Ramos (cell line): Measurements from ENCODE around the gene PSME3IP1.
"Not testable (repeated sequence)": the region's sequence is repeated elsewhere in the genome, so short reads cannot be mapped to it uniquely, and the experiment has no call there.

Experiments
- in situ Hi-C: fragments of 300-500 bp; cut with MboI; formaldehyde crosslinking; loops from one replicate; pipeline ENCODE4 v1.14.3; 2022; ENCODE audit warnings: low sequenced_read_pairs; ENCODE audit not compliant: unreplicated experiment

Gene PSME3IP1

GRCh38 chr16:57200926-57201325, 15.1 kb upstream of the PSME3IP1 start:
- in situ Hi-C loops: not testable (repeated sequence)

GRCh38 chr16:57200321-57200720, 14.5 kb upstream of the PSME3IP1 start:
- in situ Hi-C loops: not testable (repeated sequence)

- in situ Hi-C loops: no loop called here
Measured at GRCh38 chr16:57196753-57197152, 10.9 kb upstream of the PSME3IP1 start.

GRCh38 chr16:57196286-57196685, 10.4 kb upstream of the PSME3IP1 start:
- in situ Hi-C loops: no loop called here

GRCh38 chr16:57194512-57194911, 8.7 kb upstream of the PSME3IP1 start:
- in situ Hi-C loops: no loop called here

- in situ Hi-C loops: no loop called here
Measured at GRCh38 chr16:57192720-57193486, 7.1 kb upstream of the PSME3IP1 start.

- in situ Hi-C loops: no loop called here
Measured at GRCh38 chr16:57192146-57192545, 6.3 kb upstream of the PSME3IP1 start.

- in situ Hi-C loops: no loop called here
Measured at GRCh38 chr16:57191056-57191571, 5.3 kb upstream of the PSME3IP1 start.

GRCh38 chr16:57190136-57190535, 4.3 kb upstream of the PSME3IP1 start:
- in situ Hi-C loops: no loop called here

- in situ Hi-C loops: not testable (repeated sequence)
Measured at GRCh38 chr16:57189527-57189926, 3.7 kb upstream of the PSME3IP1 start.

GRCh38 chr16:57188711-57189002, 2.8 kb upstream of the PSME3IP1 start:
- in situ Hi-C loops: no loop called here

- in situ Hi-C loops: not testable (repeated sequence)
Measured at GRCh38 chr16:57187902-57188710, 2.3 kb upstream of the PSME3IP1 start.

GRCh38 chr16:57186872-57187854, 1.3 kb upstream of the PSME3IP1 start:
- in situ Hi-C loops: no loop called here

GRCh38 chr16:57185446-57185944, 344 bp downstream of the PSME3IP1 start:
- in situ Hi-C loops: no loop called here

GRCh38 chr16:57184887-57185445, 873 bp downstream of the PSME3IP1 start:
- in situ Hi-C loops: no loop called here

GRCh38 chr16:57184113-57184512, 1.7 kb downstream of the PSME3IP1 start:
- in situ Hi-C loops: no loop called here

- in situ Hi-C loops: no loop called here
Measured at GRCh38 chr16:57179215-57179828, 6.5 kb downstream of the PSME3IP1 start.

GRCh38 chr16:57178793-57179212, 7.0 kb downstream of the PSME3IP1 start:
- in situ Hi-C loops: no loop called here

GRCh38 chr16:57178196-57178595, 7.6 kb downstream of the PSME3IP1 start:
- in situ Hi-C loops: no loop called here
